Naive thymus-derived CD4-positive, alpha-beta T cell (primary cell): ENCODE results near the gene LIMK1. TPM values are rescaled to one million over a fixed set of nuclear protein-coding genes. Genes with fewer than 3 reads are reported as not detected.

Experiments
- ATAC-seq: fragments of 150-1000 bp; cut with Tn5 transposase; 2 replicates; pipeline ENCODE4 v1.10.0; 2021; ENCODE audit warnings: mild to moderate bottlenecking, moderate library complexity
- CTCF ChIA-PET: fragments of 350-600 bp; sonication (Branson Sonifier 250); formaldehyde crosslinking; loops from one replicate; lab custom pipeline; 2021; ENCODE audit warnings: antibody characterized with exemption; lab: Charles Lee
- POLR2A ChIA-PET: fragments of 350-600 bp; sonication (Branson Sonifier 250); formaldehyde crosslinking; loops from one replicate; lab custom pipeline; 2021; ENCODE audit warnings: antibody characterized with exemption, inconsistent platforms; lab: Charles Lee
- DNase-seq, 9 donors: peaks; one replicate each; pipeline versions ENCODE4 v3.0.0 to v3.0.0-alpha.2; 2020 to 2022; ENCODE audit warnings: mixed read lengths in 1 of 9
- H3K27ac ChIP-seq: one replicate; pipeline ENCODE4 v1.7.0; 2013; ENCODE audit warnings: mild to moderate bottlenecking, low read depth, low read length, moderate library complexity
- H3K27me3 ChIP-seq, 2 donors: one replicate each; pipeline ENCODE4 v1.7.0; 2013; ENCODE audit warnings: low read length in 2 of 2, mild to moderate bottlenecking in 2 of 2, moderate library complexity in 2 of 2; ENCODE audit not compliant: control insufficient read depth in 2 of 2, insufficient read depth in 2 of 2
- H3K36me3 ChIP-seq, 3 experiments: 1 replicate in 2 of 3; 2 replicates in 1 of 3; pipeline ENCODE4 v1.7.0; 2013; ENCODE audit warnings: low read length in 3 of 3, mild to moderate bottlenecking in 3 of 3, moderate library complexity in 1 of 3; ENCODE audit not compliant: insufficient read depth in 3 of 3, control insufficient read depth in 2 of 3
- H3K4me1 ChIP-seq, 2 donors: one replicate each; pipeline ENCODE4 v1.7.0; 2013; ENCODE audit warnings: low read length in 2 of 2, mild to moderate bottlenecking in 2 of 2, moderate library complexity in 1 of 2; ENCODE audit not compliant: control insufficient read depth in 2 of 2, insufficient read depth in 2 of 2
- H3K4me3 ChIP-seq: 2 replicates; pipeline ENCODE4 v1.7.0; 2013; ENCODE audit warnings: mild to moderate bottlenecking, low read length
- H3K9me3 ChIP-seq, 3 experiments: 1 replicate in 2 of 3; 2 replicates in 1 of 3; pipeline ENCODE4 v1.7.0; 2013; ENCODE audit warnings: low read length in 3 of 3; ENCODE audit not compliant: control insufficient read depth in 2 of 3
- H3K27ac Mint-ChIP-seq, 9 donors: one replicate each; pipeline ENCODE4 v1.8.0; 2020 to 2022; ENCODE audit warnings: mixed read lengths in 9 of 9, mild to moderate bottlenecking in 8 of 9, moderate library complexity in 5 of 9, inconsistent platforms in 2 of 9
- H3K27me3 Mint-ChIP-seq, 5 donors: one replicate each; pipeline ENCODE4 v1.8.0; 2021 to 2022; ENCODE audit warnings: mixed read lengths in 5 of 5, mild to moderate bottlenecking in 1 of 5
- H3K36me3 Mint-ChIP-seq, 5 donors: one replicate each; pipeline ENCODE4 v1.8.0; 2020 to 2022; ENCODE audit warnings: mixed read lengths in 5 of 5, mild to moderate bottlenecking in 3 of 5, inconsistent platforms in 1 of 5
- H3K4me1 Mint-ChIP-seq, 7 donors: one replicate each; pipeline ENCODE4 v1.8.0; 2020 to 2022; ENCODE audit warnings: mixed read lengths in 7 of 7, mild to moderate bottlenecking in 3 of 7, inconsistent platforms in 1 of 7
- H3K4me3 Mint-ChIP-seq, 10 donors: one replicate each; pipeline ENCODE4 v1.8.0; 2020 to 2022; ENCODE audit warnings: mild to moderate bottlenecking in 10 of 10, mixed read lengths in 10 of 10, moderate library complexity in 6 of 10, inconsistent platforms in 2 of 10
- H3K9me3 Mint-ChIP-seq, 11 donors: one replicate each; pipeline ENCODE4 v1.8.0; 2020 to 2022; ENCODE audit warnings: mixed read lengths in 11 of 11, mild to moderate bottlenecking in 4 of 11, inconsistent platforms in 1 of 11, moderate library complexity in 1 of 11
- intact Hi-C, 2 donors: fragments of 100-400 bp; cut with micrococcal nuclease; formaldehyde crosslinking; loops; one replicate each; pipeline ENCODE4 v1.15.1; 2023
- polyA plus RNA-seq, 2 donors: library from polyadenylated mRNA; unstranded; fragments of 300-500 nt; fragmentation: Illumina TruSeq; gene quantifications; one replicate each; pipeline ENCODE4 v1.2.3, GENCODE V29; 2021
- total RNA-seq, 6 experiments: library from RNA in 5 of 6; stranded (reverse) in 5 of 6; gene quantifications; 1 replicate in 5 of 6; 2 replicates in 1 of 6; pipeline ENCODE4 v1.2.3 and lab custom pipeline; 2021 to 2026

The LIMK1 gene
- total and polyA plus RNA-seq, 7 experiments from 2014 or later: 2.2 to 19.7 (median 11.4) TPM

GRCh38 chr7:74063223-74063641, 20.4 kb upstream of the LIMK1 start:
- H3K27me3 Mint-ChIP-seq: peaks cover 0 to 3% (median 1%) of the 10 kb centered on the region in 5 donors
- DNase-seq: no peak
- Histone ChIP-seq H3K4me3 (no peak overlapping the region), H3K4me1 (no peaks in the 10 kb centered on the region), H3K27me3 (no peaks in the 10 kb centered on the region), H3K9me3 (no peaks in the 10 kb centered on the region), H3K36me3 (no peaks in the 10 kb centered on the region), H3K27ac (no peak overlapping the region)
- no peak overlapping the region for H3K27ac Mint-ChIP-seq
- H3K36me3 Mint-ChIP-seq: no peaks in the 10 kb centered on the region
- no peak overlapping the region for H3K4me3 Mint-ChIP-seq
- no peak for ATAC-seq
- intact Hi-C loops: no loop called here
- H3K4me1 Mint-ChIP-seq: peaks cover 0 to 4% (median 0%) of the 10 kb centered on the region in 7 donors
- CTCF ChIA-PET: no interaction called here
- POLR2A ChIA-PET: no interaction called here
- H3K9me3 Mint-ChIP-seq: peaks cover 0 to 2% (median 0%) of the 10 kb centered on the region in 11 donors

GRCh38 chr7:74063646-74064045, 20.0 kb upstream of the LIMK1 start:
- H3K36me3 Mint-ChIP-seq: no peaks in the 10 kb centered on the region
- peaks cover 0 to 2% (median 0%) of the 10 kb centered on the region in 11 donors for H3K9me3 Mint-ChIP-seq
- DNase-seq (no peak), ATAC-seq (no peak)
- H3K27ac ChIP-seq: no peak overlapping the region
- no peak overlapping the region for H3K4me3 Mint-ChIP-seq
- POLR2A ChIA-PET: no interaction called here
- H3K36me3 ChIP-seq: no peaks in the 10 kb centered on the region
- H3K4me3 ChIP-seq: no peak overlapping the region
- CTCF ChIA-PET: no interaction called here
- no peaks in the 10 kb centered on the region for H3K27me3 ChIP-seq
- intact Hi-C loops: no loop called here
- no peaks in the 10 kb centered on the region for H3K4me1 ChIP-seq
- H3K27ac Mint-ChIP-seq: no peak overlapping the region
- H3K27me3 Mint-ChIP-seq: peaks cover 0 to under 1% (median 0%) of the 10 kb centered on the region in 5 donors
- peaks cover 0 to 4% (median 0%) of the 10 kb centered on the region in 7 donors for H3K4me1 Mint-ChIP-seq
- H3K9me3 ChIP-seq: no peaks in the 10 kb centered on the region

GRCh38 chr7:74064696-74065095, 18.9 kb upstream of the LIMK1 start:
- CTCF ChIA-PET: interaction anchor here (0.7 kb wide), 1 partner anchor 336 kb away, joined by 4 read pairs; no protein-coding TSS in a partner anchor
- intact Hi-C loops: no loop called here
- H3K27me3 ChIP-seq: no peaks in the 10 kb centered on the region

GRCh38 chr7:74066626-74067025, 17.0 kb upstream of the LIMK1 start:
- H3K9me3 ChIP-seq: no peaks in the 10 kb centered on the region
- no peaks in the 10 kb centered on the region for H3K36me3 Mint-ChIP-seq
- ChIA-PET POLR2A (no interaction called here), CTCF (interaction anchor here (6.5 kb wide), 1 partner anchor 334 kb away, joined by 34 read pairs; no protein-coding TSS in a partner anchor)
- no peaks in the 10 kb centered on the region for H3K27me3 Mint-ChIP-seq
- H3K27ac Mint-ChIP-seq: no peak overlapping the region
- no peaks in the 10 kb centered on the region for H3K36me3 ChIP-seq
- H3K4me3 Mint-ChIP-seq: no peak overlapping the region
- no peak overlapping the region for H3K4me3 ChIP-seq
- no peaks in the 10 kb centered on the region for H3K27me3 ChIP-seq
- peaks cover 0 to 2% (median 0%) of the 10 kb centered on the region in 11 donors for H3K9me3 Mint-ChIP-seq
- peaks cover 0 to 4% (median 0%) of the 10 kb centered on the region in 7 donors for H3K4me1 Mint-ChIP-seq
- no peaks in the 10 kb centered on the region for H3K4me1 ChIP-seq
- H3K27ac ChIP-seq: no peak overlapping the region
- DNase-seq: no peak
- intact Hi-C loops: loop anchor here in 1 of 2 donors (2.0 kb wide), 1 partner anchor 140 kb away; no protein-coding TSS in a partner anchor
- no peak for ATAC-seq

More at GRCh38 chr7:74064696-74065095, 18.9 kb upstream of the LIMK1 start:
- ATAC-seq: no peak
- H3K27ac Mint-ChIP-seq: no peak overlapping the region
- H3K4me1 Mint-ChIP-seq: peaks cover 0 to 4% (median 0%) of the 10 kb centered on the region in 7 donors
- Histone ChIP-seq H3K4me1 (no peaks in the 10 kb centered on the region), H3K9me3 (no peaks in the 10 kb centered on the region), H3K36me3 (no peaks in the 10 kb centered on the region), H3K4me3 (no peak overlapping the region), H3K27ac (no peak overlapping the region)
- no peak for DNase-seq
- no peaks in the 10 kb centered on the region for H3K27me3 Mint-ChIP-seq
- H3K36me3 Mint-ChIP-seq: no peaks in the 10 kb centered on the region
- POLR2A ChIA-PET: no interaction called here
- no peak overlapping the region for H3K4me3 Mint-ChIP-seq
- peaks cover 0 to 2% (median 0%) of the 10 kb centered on the region in 11 donors for H3K9me3 Mint-ChIP-seq

GRCh38 chr7:74068378-74069085, 15.1 kb upstream of the LIMK1 start:
- no peak overlapping the region for H3K27ac Mint-ChIP-seq

GRCh38 chr7:74069086-74069541, 14.5 kb upstream of the LIMK1 start:
- H3K9me3 ChIP-seq: no peaks in the 10 kb centered on the region
- DNase-seq (no peak), ATAC-seq (no peak)
- H3K4me3 Mint-ChIP-seq: no peak overlapping the region
- CTCF ChIA-PET: interaction anchor here (0.6 to 6.5 kb wide), 7 partner anchors 9 to 332 kb away, joined by 3 to 34 read pairs (median 4); no protein-coding TSS in a partner anchor
- H3K4me1 Mint-ChIP-seq: no peaks in the 10 kb centered on the region
- no peak overlapping the region for H3K27ac Mint-ChIP-seq
- intact Hi-C loops: loop anchor here (2.0 kb wide), 2 partner anchors 114 to 324 kb away; no protein-coding TSS in a partner anchor
- no peaks in the 10 kb centered on the region for H3K36me3 ChIP-seq
- no peaks in the 10 kb centered on the region for H3K36me3 Mint-ChIP-seq
- H3K27me3 Mint-ChIP-seq: no peaks in the 10 kb centered on the region
- H3K27me3 ChIP-seq: no peaks in the 10 kb centered on the region
- no peaks in the 10 kb centered on the region for H3K9me3 Mint-ChIP-seq
- H3K4me1 ChIP-seq: no peaks in the 10 kb centered on the region
- no peak overlapping the region for H3K27ac ChIP-seq
- no peak overlapping the region for H3K4me3 ChIP-seq
- POLR2A ChIA-PET: interaction anchor here (2.0 kb wide), 1 partner anchor 104 kb away, joined by 10 read pairs; the partner anchor contains the start of gene EIF4H

More at GRCh38 chr7:74068378-74069085, 15.1 kb upstream of the LIMK1 start:
- Histone ChIP-seq H3K9me3 (no peaks in the 10 kb centered on the region), H3K27ac (no peak overlapping the region), H3K4me1 (no peaks in the 10 kb centered on the region), H3K4me3 (no peak overlapping the region), H3K36me3 (no peaks in the 10 kb centered on the region), H3K27me3 (no peaks in the 10 kb centered on the region)
- Mint-ChIP-seq H3K4me1 (no peaks in the 10 kb centered on the region), H3K9me3 (peaks cover 0 to under 1% (median 0%) of the 10 kb centered on the region in 11 donors), H3K27me3 (no peaks in the 10 kb centered on the region), H3K4me3 (no peak overlapping the region), H3K36me3 (no peaks in the 10 kb centered on the region)
- no peak for DNase-seq
- ChIA-PET POLR2A (interaction anchor here (2.0 kb wide), 1 partner anchor 105 kb away, joined by 10 read pairs; the partner anchor contains the start of gene EIF4H), CTCF (interaction anchor here (1.5 to 6.5 kb wide), 4 partner anchors 17 to 333 kb away, joined by 4 to 34 read pairs (median 8); no protein-coding TSS in a partner anchor)
- intact Hi-C loops: loop anchor here (1.0 to 2.0 kb wide), 8 partner anchors 15 to 333 kb away; partner anchors contain the start of genes EIF4H (in 1 of the 2) and LIMK1 (in 1 of the 2)
- ATAC-seq: no peak
